A549 (cell line): ENCODE measurements around the gene TCF4. TPM values are rescaled to one million over a fixed set of nuclear protein-coding genes. Genes with fewer than 3 reads are reported as not detected.

ENCODE experiments used
- ATAC-seq, 2 experiments: fragments of 200-7000 bp in 1 of 2; fragments of >200 bp in 1 of 2; cut with Nextera tagmentation in 1 of 2; cut with Tn5 transposase in 1 of 2; 3 replicates each; pipeline versions ENCODE4 v1.8.0 to v1.9.1; 2018 to 2020; ENCODE audit warnings: mild to moderate bottlenecking in 1 of 2, moderate library complexity in 1 of 2
- CTCF ChIA-PET: fragments of 300-600 bp; sonication (Branson Sonifier 250); formaldehyde crosslinking; extraction: SDS; loops from one replicate; lab custom pipeline; 2021; ENCODE audit warnings: antibody characterized with exemption, inconsistent platforms; lab: Yijun Ruan, JAX
- POLR2A ChIA-PET: fragments of 350-600 bp; formaldehyde crosslinking; extraction: SDS; loops from one replicate; lab custom pipeline; 2021; ENCODE audit warnings: antibody characterized with exemption, inconsistent platforms; lab: Yijun Ruan, JAX
- DNase-seq, 2 experiments: peaks; one replicate each; pipeline versions ENCODE4 v3.0.0 to v3.0.0-alpha.2; 2011 to 2016; ENCODE audit warnings: low read depth in 1 of 2, low spot score in 1 of 2
- FAIRE-seq: peaks from 2 replicates; lab custom pipeline; 2011; peaks lifted over from hg19 to GRCh38; lab: Jason Lieb, UNC
- H3K27ac ChIP-seq, 2 experiments: fragments of >200 bp; sonication (Bioruptor Twin); formaldehyde crosslinking; 3 replicates each; pipeline ENCODE4 v1.5.1; 2016 to 2017
- H3K4me1 ChIP-seq: fragments of >200 bp; sonication (Bioruptor Twin); formaldehyde crosslinking; 3 replicates; pipeline ENCODE4 v1.6.1; 2016
- H3K4me2 ChIP-seq: fragments of >200 bp; sonication (Bioruptor Twin); formaldehyde crosslinking; 3 replicates; pipeline ENCODE4 v1.6.1; 2016
- H3K4me3 ChIP-seq: fragments of >200 bp; sonication (Bioruptor Twin); formaldehyde crosslinking; 3 replicates; pipeline ENCODE4 v1.5.1; 2016
- H3K9me3 ChIP-seq: fragments of >200 bp; sonication (Bioruptor Twin); formaldehyde crosslinking; 3 replicates; pipeline ENCODE4 v1.6.1; 2016
- BHLHE40 ChIP-seq: IDR thresholded peaks from 2 replicates; pipeline ENCODE4 v1.6.1; 2012; ENCODE audit warnings: low read depth, low read length, inconsistent platforms
- CHD4 ChIP-seq: fragments of 200-600 bp; sonication (generic); IDR thresholded peaks from 2 replicates; pipeline ENCODE4 v1.6.1; 2016; ENCODE audit warnings: antibody characterized with exemption, mild to moderate bottlenecking, borderline replicate concordance
- EHF ChIP-seq: fragments of 250-450 bp; sonication (Bioruptor Pico); IDR thresholded peaks from 2 replicates; pipeline ENCODE4 v1.5.0; 2020; ENCODE audit warnings: mild to moderate bottlenecking
- ESRRA ChIP-seq: fragments of 150-350 bp; IDR thresholded peaks from 2 replicates; pipeline ENCODE4 v1.6.1; 2014; ENCODE audit warnings: mild to moderate bottlenecking, low read length, borderline replicate concordance
- HDAC2 ChIP-seq: fragments of 200-600 bp; sonication (generic); IDR thresholded peaks from 2 replicates; pipeline ENCODE4 v1.6.1; 2016
- HOXA7 ChIP-seq: fragments of 250-450 bp; sonication (Bioruptor Pico); IDR thresholded peaks from 2 replicates; pipeline ENCODE4 v1.5.0; 2020; ENCODE audit warnings: mild to moderate bottlenecking, moderate library complexity
- HOXB13 ChIP-seq: fragments of 250-450 bp; sonication (Bioruptor Pico); IDR thresholded peaks from 2 replicates; pipeline ENCODE4 v1.5.0; 2020; ENCODE audit warnings: low read depth, mild to moderate bottlenecking, moderate library complexity
- JUN ChIP-seq, 2 experiments: fragments of >200 bp; sonication (Bioruptor Twin); formaldehyde crosslinking; IDR thresholded peaks; 2 replicates in 1 of 2; 3 replicates in 1 of 2; pipeline ENCODE4 v1.6.1; 2016 to 2017
- JUNB ChIP-seq: fragments of >200 bp; sonication (Bioruptor Twin); formaldehyde crosslinking; IDR thresholded peaks from 2 replicates; pipeline ENCODE4 v1.6.1; 2016
- KDM1A ChIP-seq: fragments of 200-600 bp; sonication (generic); IDR thresholded peaks from 2 replicates; pipeline ENCODE4 v1.6.1; 2016; ENCODE audit warnings: low read depth, mild to moderate bottlenecking
- MAFK ChIP-seq: fragments of 450-650 bp; IDR thresholded peaks from 2 replicates; pipeline ENCODE4 v1.6.1; 2014; ENCODE audit not compliant: partially characterized antibody
- MYC ChIP-seq: IDR thresholded peaks from 2 replicates; pipeline ENCODE4 v1.6.1; 2012; ENCODE audit warnings: mild to moderate bottlenecking, inconsistent platforms, low read length, improper control_type of control experiment, borderline replicate concordance
- NPAS2 ChIP-seq: fragments of 250-450 bp; sonication (Bioruptor Pico); IDR thresholded peaks from 2 replicates; pipeline ENCODE4 v1.8.0; 2022; ENCODE audit warnings: mild to moderate bottlenecking, moderate library complexity, borderline replicate concordance
- NR3C1 ChIP-seq: fragments of >200 bp; sonication (Bioruptor Twin); formaldehyde crosslinking; IDR thresholded peaks from 3 replicates; pipeline ENCODE4 v1.6.1; 2017
- RAD21 ChIP-seq, 2 experiments: fragments of >200 bp in 1 of 2; sonication (Bioruptor Twin) in 1 of 2; formaldehyde crosslinking in 1 of 2; IDR thresholded peaks in 1 of 2; conservative IDR thresholded peaks in 1 of 2; 2 replicates in 1 of 2; 3 replicates in 1 of 2; pipeline ENCODE4 v1.6.1; 2012 to 2018; ENCODE audit warnings: inconsistent platforms in 1 of 2
- RARB ChIP-seq: fragments of 250-450 bp; sonication (Bioruptor Pico); IDR thresholded peaks from 2 replicates; pipeline ENCODE4 v1.8.0; 2021; ENCODE audit warnings: mild to moderate bottlenecking, moderate library complexity
- RFX5 ChIP-seq: fragments of 450-650 bp; IDR thresholded peaks from 2 replicates; pipeline ENCODE4 v1.7.1; 2014; ENCODE audit warnings: antibody characterized with exemption, mild to moderate bottlenecking, moderate library complexity
- RNF2 ChIP-seq: fragments of 200-600 bp; sonication (generic); IDR thresholded peaks from 2 replicates; pipeline ENCODE4 v1.6.1; 2016; ENCODE audit warnings: low read depth, mild to moderate bottlenecking, antibody characterized with exemption, moderate library complexity, borderline replicate concordance
- TFCP2L1 ChIP-seq: fragments of 250-450 bp; sonication (Bioruptor Pico); IDR thresholded peaks from 2 replicates; pipeline ENCODE4 v1.5.0; 2021; ENCODE audit warnings: mild to moderate bottlenecking
- TP53 ChIP-seq: fragments of 250-450 bp; sonication (Bioruptor Pico); IDR thresholded peaks from 2 replicates; pipeline ENCODE4 v1.5.0; 2021; ENCODE audit warnings: mild to moderate bottlenecking, moderate library complexity
- ZFP36 ChIP-seq: fragments of 450-650 bp; IDR thresholded peaks from 2 replicates; pipeline ENCODE4 v1.6.1; 2014; ENCODE audit warnings: borderline replicate concordance; ENCODE audit not compliant: partially characterized antibody
- ZNF302 ChIP-seq: fragments of 250-450 bp; sonication (Bioruptor Pico); IDR thresholded peaks from 2 replicates; pipeline ENCODE4 v1.9.0; 2021; ENCODE audit warnings: inconsistent platforms, mild to moderate bottlenecking, moderate library complexity
- ZSCAN20 ChIP-seq: fragments of 250-450 bp; sonication (Bioruptor Pico); IDR thresholded peaks from 2 replicates; pipeline ENCODE4 v1.8.0; 2022; ENCODE audit warnings: mild to moderate bottlenecking, moderate library complexity
- WGBS: methylation state at CpG from one replicate; pipeline ENCODE4 v1.1.6; 2017; ENCODE audit errors: missing lambda C conversion rate; 5-methylcytosine and 5-hydroxymethylcytosine counted together
- polyA plus RNA-seq, 4 experiments: library from polyadenylated mRNA; depleted of rRNA in 3 of 4; stranded (reverse); fragments of >200 nt; fragmentation: RNase III in 1 of 4; extraction: RNeasy Plus Mini Kit Qiagen cat#74134 plus additional on column Dnase treatment in 1 of 4; gene quantifications; 2 replicates in 3 of 4; 3 replicates in 1 of 4; pipeline ENCODE4 v1.2.3, GENCODE V29; 2011 to 2017
- TF ChIP-seq, protein P1 (sequence below): fragments of 150-350 bp; IDR thresholded peaks from 2 replicates; pipeline ENCODE4 v1.6.1; 2014; ENCODE audit warnings: low read depth, mild to moderate bottlenecking, low read length
- TF ChIP-seq, protein P2 (sequence below): fragments of 450-650 bp; IDR thresholded peaks from 2 replicates; pipeline ENCODE4 v1.6.1; 2014; ENCODE audit warnings: antibody characterized with exemption
- TF ChIP-seq, protein P3 (sequence below): fragments of 200-600 bp; sonication (generic); IDR thresholded peaks from 2 replicates; pipeline ENCODE4 v1.6.1; 2016; ENCODE audit warnings: antibody characterized with exemption, mild to moderate bottlenecking, moderate library complexity

TCF4 gene
- polyA plus RNA-seq, 2 of the 4 experiments (the other 2 are of a cell fraction) = 3.0 to 4.0 TPM

DNA sequence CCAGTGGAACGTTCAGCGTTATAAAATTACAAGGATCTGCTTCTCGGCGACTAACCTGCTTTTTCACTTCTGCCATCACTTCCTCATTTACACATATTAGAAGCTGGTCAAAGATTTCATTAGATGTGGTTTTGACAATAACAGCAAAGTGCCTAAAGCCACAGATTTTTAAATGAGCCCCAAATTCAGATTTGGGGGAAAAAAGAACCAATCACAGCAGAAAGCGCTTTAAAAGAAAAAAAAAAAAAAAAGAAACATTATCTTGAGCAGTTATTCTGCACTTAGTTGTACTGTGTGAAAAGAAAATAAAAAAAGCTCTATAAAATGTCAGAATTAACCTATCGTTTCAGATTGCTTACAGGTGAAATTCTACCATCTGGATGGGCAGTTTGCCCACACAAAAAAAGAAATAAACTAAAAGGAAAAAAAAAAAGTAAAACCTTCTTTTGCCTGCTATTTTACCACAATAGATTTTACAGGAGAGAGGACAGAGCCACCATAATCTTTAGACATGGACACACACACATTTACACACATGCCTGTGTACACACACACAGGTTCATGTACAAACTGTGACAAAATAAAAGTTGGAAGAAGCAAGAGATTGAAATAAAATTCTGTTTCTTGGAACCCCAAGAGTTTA lies 167.2 kb downstream of the TCF4 start:
- TF ChIP-seq, protein P1, sequence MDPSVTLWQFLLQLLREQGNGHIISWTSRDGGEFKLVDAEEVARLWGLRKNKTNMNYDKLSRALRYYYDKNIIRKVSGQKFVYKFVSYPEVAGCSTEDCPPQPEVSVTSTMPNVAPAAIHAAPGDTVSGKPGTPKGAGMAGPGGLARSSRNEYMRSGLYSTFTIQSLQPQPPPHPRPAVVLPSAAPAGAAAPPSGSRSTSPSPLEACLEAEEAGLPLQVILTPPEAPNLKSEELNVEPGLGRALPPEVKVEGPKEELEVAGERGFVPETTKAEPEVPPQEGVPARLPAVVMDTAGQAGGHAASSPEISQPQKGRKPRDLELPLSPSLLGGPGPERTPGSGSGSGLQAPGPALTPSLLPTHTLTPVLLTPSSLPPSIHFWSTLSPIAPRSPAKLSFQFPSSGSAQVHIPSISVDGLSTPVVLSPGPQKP = no peak
- no peak for TF ChIP-seq JUN (IDR thresholded peaks at IDR 0.05)
- no peak for TF ChIP-seq RNF2
- no peak for TF ChIP-seq HDAC2
- no peak for TF ChIP-seq RARB (CRISPR knock-in tag)
- TF ChIP-seq ZNF302 (CRISPR knock-in tag) = no peak
- TF ChIP-seq EHF = no peak
- no peak for TF ChIP-seq MAFK
- TF ChIP-seq BHLHE40 = no peak
- TF ChIP-seq KDM1A = no peak
- TF ChIP-seq TFCP2L1 (CRISPR knock-in tag) = no peak
- TF ChIP-seq NR3C1 = no peak
- no peak for TF ChIP-seq CHD4
- no peak for TF ChIP-seq HOXB13 (CRISPR knock-in tag)
- TF ChIP-seq ZSCAN20 = no peak
- TF ChIP-seq TP53 (CRISPR knock-in tag) = no peak
- no peak for TF ChIP-seq JUNB
- TF ChIP-seq ZFP36 = no peak
- TF ChIP-seq, all 56 proteins: peak for 0
- DNase-seq (no peak), FAIRE-seq (no peak), ATAC-seq (no peak)
- Histone ChIP-seq H3K4me3 (no peak overlapping the region), H3K9me3 (no peaks in the 10 kb centered on the region), H3K4me1 (no peaks in the 10 kb centered on the region), H3K27ac (no peak overlapping the region), H3K4me2 (no peak overlapping the region)
- ChIA-PET CTCF (no interaction called here), POLR2A (no interaction called here)
- 88% methylated on average over 6 of the region's 6 CpGs for WGBS

GRCh38 chr18:55419947-55420664 lies 167.9 kb downstream of the TCF4 start:
- DNase-seq (no peak), ATAC-seq (no peak), FAIRE-seq (no peak)
- no peak overlapping the region for H3K27ac ChIP-seq
- WGBS = 62% methylated on average over 7 of the region's 7 CpGs
- no peak overlapping the region for H3K4me2 ChIP-seq
- H3K4me3 ChIP-seq = no peak overlapping the region
- H3K4me1 ChIP-seq = no peaks in the 10 kb centered on the region
- ChIA-PET POLR2A (no interaction called here), CTCF (no interaction called here)
- H3K9me3 ChIP-seq = no peaks in the 10 kb centered on the region
- TF ChIP-seq HDAC2 = no peak
- no peak for TF ChIP-seq ZFP36
- TF ChIP-seq ESRRA = no peak
- no peak for TF ChIP-seq RFX5
- no peak for TF ChIP-seq JUN (IDR thresholded peaks at IDR 0.05)
- TF ChIP-seq MYC = no peak
- no peak for TF ChIP-seq RAD21 (conservative IDR thresholded peaks at IDR 0.05 in 1 of 2, IDR thresholded peaks at IDR 0.05 in 1 of 2)
- TF ChIP-seq, protein P2, sequence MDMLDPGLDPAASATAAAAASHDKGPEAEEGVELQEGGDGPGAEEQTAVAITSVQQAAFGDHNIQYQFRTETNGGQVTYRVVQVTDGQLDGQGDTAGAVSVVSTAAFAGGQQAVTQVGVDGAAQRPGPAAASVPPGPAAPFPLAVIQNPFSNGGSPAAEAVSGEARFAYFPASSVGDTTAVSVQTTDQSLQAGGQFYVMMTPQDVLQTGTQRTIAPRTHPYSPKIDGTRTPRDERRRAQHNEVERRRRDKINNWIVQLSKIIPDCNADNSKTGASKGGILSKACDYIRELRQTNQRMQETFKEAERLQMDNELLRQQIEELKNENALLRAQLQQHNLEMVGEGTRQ = no peak
- no peak for TF ChIP-seq HOXA7 (CRISPR knock-in tag)
- no peak for TF ChIP-seq NPAS2
- TF ChIP-seq, protein P3, sequence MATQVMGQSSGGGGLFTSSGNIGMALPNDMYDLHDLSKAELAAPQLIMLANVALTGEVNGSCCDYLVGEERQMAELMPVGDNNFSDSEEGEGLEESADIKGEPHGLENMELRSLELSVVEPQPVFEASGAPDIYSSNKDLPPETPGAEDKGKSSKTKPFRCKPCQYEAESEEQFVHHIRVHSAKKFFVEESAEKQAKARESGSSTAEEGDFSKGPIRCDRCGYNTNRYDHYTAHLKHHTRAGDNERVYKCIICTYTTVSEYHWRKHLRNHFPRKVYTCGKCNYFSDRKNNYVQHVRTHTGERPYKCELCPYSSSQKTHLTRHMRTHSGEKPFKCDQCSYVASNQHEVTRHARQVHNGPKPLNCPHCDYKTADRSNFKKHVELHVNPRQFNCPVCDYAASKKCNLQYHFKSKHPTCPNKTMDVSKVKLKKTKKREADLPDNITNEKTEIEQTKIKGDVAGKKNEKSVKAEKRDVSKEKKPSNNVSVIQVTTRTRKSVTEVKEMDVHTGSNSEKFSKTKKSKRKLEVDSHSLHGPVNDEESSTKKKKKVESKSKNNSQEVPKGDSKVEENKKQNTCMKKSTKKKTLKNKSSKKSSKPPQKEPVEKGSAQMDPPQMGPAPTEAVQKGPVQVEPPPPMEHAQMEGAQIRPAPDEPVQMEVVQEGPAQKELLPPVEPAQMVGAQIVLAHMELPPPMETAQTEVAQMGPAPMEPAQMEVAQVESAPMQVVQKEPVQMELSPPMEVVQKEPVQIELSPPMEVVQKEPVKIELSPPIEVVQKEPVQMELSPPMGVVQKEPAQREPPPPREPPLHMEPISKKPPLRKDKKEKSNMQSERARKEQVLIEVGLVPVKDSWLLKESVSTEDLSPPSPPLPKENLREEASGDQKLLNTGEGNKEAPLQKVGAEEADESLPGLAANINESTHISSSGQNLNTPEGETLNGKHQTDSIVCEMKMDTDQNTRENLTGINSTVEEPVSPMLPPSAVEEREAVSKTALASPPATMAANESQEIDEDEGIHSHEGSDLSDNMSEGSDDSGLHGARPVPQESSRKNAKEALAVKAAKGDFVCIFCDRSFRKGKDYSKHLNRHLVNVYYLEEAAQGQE = no peak
- TF ChIP-seq NR3C1 = no peak
